ENCODE data around the gene ADAMTSL1. TPM values are rescaled to one million over a fixed set of nuclear protein-coding genes. Genes with fewer than 3 reads are reported as not detected.

The ADAMTSL1 gene
- total RNA-seq, 1 experiment from 2014 or later = 7.7 TPM

GRCh38 chr9:18726546-18726945 lies 252.6 kb downstream of the ADAMTSL1 start:
- DNase-seq (ENCODE audit: low read depth) = no peak

- DNase-seq (ENCODE audit: low read depth) = no peak
Measured at GRCh38 chr9:18727904-18728303, 254.0 kb downstream of the ADAMTSL1 start.

- no peak for DNase-seq (ENCODE audit: low read depth)
Measured at GRCh38 chr9:18728642-18729041, 254.7 kb downstream of the ADAMTSL1 start.

GRCh38 chr9:18730241-18730640 lies 256.3 kb downstream of the ADAMTSL1 start:
- no peak for DNase-seq (ENCODE audit: low read depth)

GRCh38 chr9:18739127-18739526 lies 265.2 kb downstream of the ADAMTSL1 start:
- DNase-seq (ENCODE audit: low read depth) = no peak

DNA sequence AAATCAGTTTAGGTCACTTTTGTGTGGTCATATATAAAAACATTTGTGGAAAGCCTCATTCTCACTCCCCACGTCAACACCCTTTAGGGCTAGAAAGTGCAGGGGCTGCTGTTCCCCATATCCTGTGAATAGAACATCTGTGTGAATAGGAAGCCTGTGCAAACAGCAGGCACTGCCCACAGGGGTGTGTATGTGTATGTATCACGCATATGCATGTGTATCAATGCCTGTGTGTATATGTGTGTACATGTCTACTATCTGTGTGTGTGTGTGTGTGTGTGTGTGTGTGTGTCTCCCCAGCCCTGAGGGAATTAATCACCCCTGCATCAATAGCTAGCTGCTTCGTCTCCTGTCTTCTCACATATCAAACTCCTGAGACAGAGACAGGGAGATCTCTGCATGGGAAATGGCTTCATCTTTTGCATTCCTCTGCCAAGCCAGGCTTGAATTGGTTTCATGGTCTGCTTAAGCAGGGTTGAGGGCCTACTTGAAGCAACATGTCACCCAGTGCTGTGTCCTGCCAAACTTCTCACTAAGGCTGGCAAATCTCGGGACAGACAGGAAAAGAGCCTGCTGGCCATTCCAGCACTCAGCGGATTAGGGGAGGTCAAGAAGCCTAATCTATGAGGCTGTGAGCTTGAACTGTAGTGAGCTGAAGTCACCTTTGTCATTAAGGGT lies 265.8 kb downstream of the ADAMTSL1 start:
- DNase-seq (ENCODE audit: low read depth) = no peak

GRCh38 chr9:18741359-18741758 lies 267.4 kb downstream of the ADAMTSL1 start:
- no peak for DNase-seq (ENCODE audit: low read depth)

DNA sequence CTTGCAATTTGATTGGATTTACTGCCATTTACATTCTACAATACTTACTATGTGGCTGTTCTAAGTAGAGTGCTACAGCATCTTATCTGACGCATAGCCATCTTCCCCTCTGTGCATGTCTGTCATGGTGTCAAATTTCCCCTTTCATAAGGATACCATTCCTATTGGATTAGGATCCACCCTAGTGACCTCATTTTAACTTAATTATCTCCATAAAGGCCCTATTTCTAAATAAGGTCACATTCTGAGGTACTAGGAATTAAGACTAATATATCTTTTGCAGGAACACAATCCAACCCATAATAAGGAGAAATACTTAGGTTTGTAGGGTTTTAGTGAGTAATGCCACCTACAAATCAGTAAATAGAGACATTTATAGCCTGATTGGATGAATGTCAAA lies 268.0 kb downstream of the ADAMTSL1 start:
- no peak for DNase-seq (ENCODE audit: low read depth)

GRCh38 chr9:18743421-18743820 lies 269.5 kb downstream of the ADAMTSL1 start:
- DNase-seq (ENCODE audit: low read depth) = no peak

GRCh38 chr9:18743971-18744370 lies 270.0 kb downstream of the ADAMTSL1 start:
- peak; percentile 36 for DNase-seq (ENCODE audit: low read depth)

DNA sequence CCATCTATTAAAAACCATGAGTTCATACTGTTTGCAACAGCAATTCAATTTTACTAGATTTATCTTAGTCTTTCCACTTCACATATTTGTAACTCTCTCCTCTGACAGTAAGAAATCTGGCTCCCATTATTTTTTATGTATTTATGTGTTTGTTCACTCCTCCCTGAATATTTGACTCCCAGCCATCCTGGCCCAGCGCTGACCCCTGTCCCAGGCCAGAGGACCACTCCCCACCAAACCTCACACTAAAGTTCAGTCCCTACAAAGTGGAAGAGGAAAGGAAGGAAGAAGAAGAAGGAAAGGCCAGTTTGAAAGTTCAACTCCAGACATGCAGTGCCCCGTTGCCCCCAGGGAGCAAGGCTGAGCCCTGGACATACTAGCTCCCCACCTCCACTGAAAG lies 271.8 kb downstream of the ADAMTSL1 start:
- no peak for DNase-seq (ENCODE audit: low read depth)

- no peak for DNase-seq (ENCODE audit: low read depth)
Measured at GRCh38 chr9:18746631-18747030, 272.7 kb downstream of the ADAMTSL1 start.

- DNase-seq (ENCODE audit: low read depth) = no peak
Measured at GRCh38 chr9:18747595-18747994, 273.6 kb downstream of the ADAMTSL1 start.

GRCh38 chr9:18748251-18748701 lies 274.3 kb downstream of the ADAMTSL1 start:
- DNase-seq (ENCODE audit: low read depth) = peak; percentile 62

- DNase-seq (ENCODE audit: low read depth) = no peak
Measured at GRCh38 chr9:18749711-18750110, 275.8 kb downstream of the ADAMTSL1 start.

GRCh38 chr9:18753904-18754303 lies 280.0 kb downstream of the ADAMTSL1 start:
- DNase-seq (ENCODE audit: low read depth) = no peak

- no peak for DNase-seq (ENCODE audit: low read depth)
Measured at GRCh38 chr9:18754537-18754936, 280.6 kb downstream of the ADAMTSL1 start.

DNA sequence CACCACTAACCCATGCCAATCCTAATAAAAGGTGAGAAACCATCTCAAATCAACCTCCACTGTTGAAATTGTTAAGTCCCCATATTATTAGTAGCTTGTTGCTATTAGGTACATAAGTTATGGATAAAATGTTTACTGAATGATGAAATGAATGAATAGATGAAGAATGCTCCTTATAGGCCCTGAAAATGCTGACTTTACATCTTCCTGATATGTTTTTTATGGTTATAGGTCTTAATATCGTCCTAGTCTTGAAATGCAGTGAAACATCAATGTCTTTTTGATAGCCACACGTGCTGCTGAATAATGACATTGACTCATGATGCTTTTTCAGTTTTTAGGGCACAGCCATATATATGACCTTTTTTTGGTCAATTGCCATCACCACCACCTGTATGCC lies 281.3 kb downstream of the ADAMTSL1 start:
- DNase-seq (ENCODE audit: low read depth) = no peak

DNA sequence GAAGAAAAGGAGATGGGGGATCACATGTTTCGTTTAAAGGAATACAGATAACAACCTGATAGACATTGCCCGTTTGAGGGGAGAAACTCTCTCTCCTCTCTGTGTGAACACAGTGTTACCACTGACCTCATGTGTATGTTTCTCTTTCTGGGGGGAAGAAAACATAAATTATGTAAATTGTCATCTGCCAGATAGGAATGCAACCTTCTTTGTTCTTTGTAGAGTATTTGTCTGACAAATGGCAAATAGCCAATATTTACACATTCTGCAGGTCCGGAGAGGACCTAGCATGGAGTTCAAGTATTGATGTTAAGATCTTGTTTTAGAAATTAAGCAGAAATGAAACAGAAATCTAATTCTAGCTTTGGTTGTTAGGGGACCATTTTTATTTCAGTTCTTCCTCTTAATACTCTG lies 282.8 kb downstream of the ADAMTSL1 start:
- no peak for DNase-seq (ENCODE audit: low read depth)

GRCh38 chr9:18759827-18760226 lies 285.9 kb downstream of the ADAMTSL1 start:
- no peak for DNase-seq (ENCODE audit: low read depth)

- no peak for DNase-seq (ENCODE audit: low read depth)
Measured at GRCh38 chr9:18761742-18762300, 287.9 kb downstream of the ADAMTSL1 start.

DNA sequence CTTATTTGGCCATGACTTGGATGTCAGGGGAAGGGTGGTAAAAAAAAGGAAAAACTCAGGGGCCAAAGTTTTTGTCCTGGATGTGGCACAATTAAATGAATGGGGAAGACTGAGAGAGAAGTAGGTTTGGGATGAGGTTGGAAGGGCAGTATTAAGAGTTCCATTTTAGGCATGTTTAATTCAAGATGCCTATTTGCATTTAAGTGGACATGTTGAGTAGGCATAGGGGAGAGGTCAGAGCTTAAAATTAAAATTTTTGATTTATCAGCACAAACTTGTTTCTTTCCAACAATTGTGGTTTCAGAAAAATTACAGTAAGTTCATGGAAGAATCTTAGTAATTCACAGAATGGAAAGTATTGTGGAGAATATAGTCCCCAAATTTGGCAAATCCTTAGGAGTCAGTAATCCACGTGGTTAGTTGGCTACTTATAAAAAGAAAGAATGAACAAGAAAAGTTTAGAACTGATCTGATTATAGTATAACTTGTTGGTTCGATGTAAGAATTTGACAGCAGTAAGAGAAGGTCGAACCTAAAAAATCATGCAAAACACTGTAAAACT lies 293.1 kb downstream of the ADAMTSL1 start:
- no peak for DNase-seq (ENCODE audit: low read depth)

DNA sequence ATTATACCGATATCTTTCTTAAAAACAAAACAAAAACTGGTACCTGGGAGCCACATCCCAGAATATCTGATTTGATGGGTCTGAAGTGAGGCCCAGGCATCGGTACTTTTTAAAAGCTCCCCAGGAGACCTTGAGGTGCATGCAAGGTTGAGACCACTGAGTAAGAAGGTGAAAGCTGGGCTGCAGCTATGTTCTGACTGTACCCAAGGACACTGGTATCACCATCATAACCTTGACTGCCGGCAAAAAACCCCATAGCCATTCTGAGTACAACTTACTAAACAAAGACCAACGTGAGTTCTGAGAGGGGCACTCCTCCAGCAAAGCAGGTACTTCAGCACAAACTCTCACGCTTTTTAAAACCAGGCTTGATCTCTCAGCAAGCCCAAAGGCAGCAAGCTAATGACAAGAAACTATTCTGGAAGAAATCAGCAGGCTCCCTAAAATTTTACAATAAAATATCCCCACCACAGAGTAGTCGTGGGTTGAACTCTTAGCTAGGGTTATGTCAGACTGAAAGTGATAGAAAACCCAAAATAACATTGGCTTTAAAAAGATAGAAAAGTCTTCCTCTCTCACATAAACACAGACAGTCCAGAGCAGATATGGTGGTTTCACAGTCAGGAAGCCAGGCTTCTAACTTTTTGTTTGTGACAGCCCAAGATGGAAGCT lies 295.1 kb downstream of the ADAMTSL1 start:
- no peak for DNase-seq (ENCODE audit: low read depth)
